ENCODE measurements around the gene PIK3CD. TPM values are rescaled to one million over a fixed set of nuclear protein-coding genes. Genes with fewer than 3 reads are reported as not detected.
"Not testable (repeated sequence)": the region's sequence is repeated elsewhere in the genome, so short reads cannot be mapped to it uniquely, and the experiment has no call there.

The PIK3CD gene
- total RNA-seq, 4 donors from 2014 or later: 16.5 to 23.0 (median 18.2) TPM

DNA sequence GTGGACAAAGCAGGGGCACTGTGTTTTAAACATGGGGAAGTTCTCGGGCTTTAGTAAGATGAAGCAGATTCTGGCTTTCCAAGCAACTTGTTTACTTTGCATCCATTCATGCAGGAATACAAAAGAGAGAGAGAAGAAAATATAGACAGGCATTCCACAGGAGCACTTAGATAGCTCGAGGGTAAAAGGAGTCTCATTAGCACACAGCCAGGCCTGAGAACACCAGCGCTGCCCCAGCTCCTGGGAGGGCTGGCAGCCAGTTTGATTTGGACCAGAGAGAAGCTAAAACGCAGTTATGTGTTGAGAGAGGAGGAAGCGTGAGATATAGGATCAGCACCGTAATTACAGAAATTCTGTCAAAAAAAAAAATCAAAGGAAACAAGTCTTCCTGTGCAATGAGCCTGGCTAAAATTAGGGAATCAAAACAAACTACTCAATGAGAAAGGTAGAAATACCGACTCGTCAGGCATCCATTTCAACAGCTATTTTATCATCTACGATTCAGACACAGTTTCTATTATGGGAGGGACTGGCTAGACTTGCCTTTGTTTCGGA, 104.0 kb downstream of the PIK3CD start:
- ATAC-seq (ENCODE audit: low FRiP score): no peak

DNA sequence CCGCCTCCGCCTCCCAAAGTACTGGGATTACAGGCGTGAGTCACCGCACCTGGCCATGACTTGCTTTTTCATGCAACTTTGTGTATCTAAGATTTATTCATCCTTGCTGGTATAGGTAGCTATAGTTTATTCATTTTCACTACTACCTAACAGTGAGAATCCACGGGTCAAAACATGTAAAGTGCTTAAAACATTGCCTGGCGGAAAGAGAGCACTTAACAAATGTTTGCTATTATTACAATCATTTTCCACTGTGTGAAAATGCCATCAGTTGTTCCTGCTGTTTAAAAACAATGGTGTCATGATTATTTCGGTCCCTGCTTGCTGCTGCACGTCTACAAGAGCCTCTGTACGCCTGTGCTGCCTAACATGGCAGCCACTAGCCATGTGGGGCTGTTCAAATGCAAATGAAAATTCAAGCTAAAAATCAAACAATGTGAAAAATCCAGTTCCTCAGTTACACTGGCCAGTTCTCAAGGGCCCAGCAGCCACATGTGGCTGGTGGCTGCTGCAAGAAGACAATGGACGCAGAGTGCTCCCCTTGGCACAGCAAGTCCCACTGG, 107.1 kb downstream of the PIK3CD start:
- TF ChIP-seq, protein P1, sequence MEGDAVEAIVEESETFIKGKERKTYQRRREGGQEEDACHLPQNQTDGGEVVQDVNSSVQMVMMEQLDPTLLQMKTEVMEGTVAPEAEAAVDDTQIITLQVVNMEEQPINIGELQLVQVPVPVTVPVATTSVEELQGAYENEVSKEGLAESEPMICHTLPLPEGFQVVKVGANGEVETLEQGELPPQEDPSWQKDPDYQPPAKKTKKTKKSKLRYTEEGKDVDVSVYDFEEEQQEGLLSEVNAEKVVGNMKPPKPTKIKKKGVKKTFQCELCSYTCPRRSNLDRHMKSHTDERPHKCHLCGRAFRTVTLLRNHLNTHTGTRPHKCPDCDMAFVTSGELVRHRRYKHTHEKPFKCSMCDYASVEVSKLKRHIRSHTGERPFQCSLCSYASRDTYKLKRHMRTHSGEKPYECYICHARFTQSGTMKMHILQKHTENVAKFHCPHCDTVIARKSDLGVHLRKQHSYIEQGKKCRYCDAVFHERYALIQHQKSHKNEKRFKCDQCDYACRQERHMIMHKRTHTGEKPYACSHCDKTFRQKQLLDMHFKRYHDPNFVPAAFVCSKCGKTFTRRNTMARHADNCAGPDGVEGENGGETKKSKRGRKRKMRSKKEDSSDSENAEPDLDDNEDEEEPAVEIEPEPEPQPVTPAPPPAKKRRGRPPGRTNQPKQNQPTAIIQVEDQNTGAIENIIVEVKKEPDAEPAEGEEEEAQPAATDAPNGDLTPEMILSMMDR (IDR thresholded peaks at IDR 0.05): no peak
- no peak for DNase-seq (ENCODE audit: low spot score)
- ATAC-seq (ENCODE audit: low FRiP score): no peak

More for the DNA sequence above, 104.0 kb downstream of the PIK3CD start:
- no peak for DNase-seq (ENCODE audit: low spot score)
- TF ChIP-seq, protein P1 (IDR thresholded peaks at IDR 0.05): no peak

DNA sequence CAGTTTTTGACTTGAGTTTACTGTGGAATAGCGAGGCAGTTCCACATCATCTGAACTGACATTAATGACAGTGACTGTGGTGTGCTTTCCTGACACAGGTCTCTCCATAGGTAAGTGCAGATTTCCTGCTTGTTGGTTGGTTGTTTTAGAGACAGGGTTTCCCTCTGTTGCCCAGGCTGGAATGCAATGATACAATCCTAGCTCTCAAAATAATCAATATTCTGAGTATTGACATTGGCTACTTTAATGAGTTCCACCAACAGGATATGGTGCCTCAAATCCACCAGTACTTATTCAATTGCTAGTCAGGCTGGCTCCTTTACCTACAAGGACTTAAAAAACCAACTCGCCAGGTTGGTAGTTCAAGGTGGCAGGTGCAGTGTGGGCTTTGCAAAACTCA, 108.4 kb downstream of the PIK3CD start:
- ATAC-seq (ENCODE audit: low FRiP score): no peak
- TF ChIP-seq, protein P1 (IDR thresholded peaks at IDR 0.05): no peak
- no peak for DNase-seq (ENCODE audit: low spot score)

DNA sequence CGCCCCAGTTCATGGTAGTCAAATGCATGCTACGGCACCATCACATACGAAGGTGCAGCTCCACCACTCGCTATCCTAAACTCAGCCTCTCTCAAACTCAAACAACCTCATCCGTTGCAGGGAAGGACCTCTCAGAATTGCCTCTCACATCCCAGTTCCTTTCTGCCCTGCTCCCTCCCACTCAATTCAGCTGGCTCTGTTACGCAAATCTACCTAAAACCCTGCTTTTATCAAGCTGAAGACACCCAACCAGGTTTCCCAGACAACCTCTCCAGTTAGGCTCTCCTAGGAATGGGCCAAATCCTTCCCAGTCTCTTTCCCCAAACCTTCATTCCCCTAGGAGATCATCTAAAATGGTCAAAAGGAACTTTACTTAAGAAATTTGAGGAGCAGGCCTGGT, 109.3 kb downstream of the PIK3CD start:
- ATAC-seq (ENCODE audit: low FRiP score): no peak

DNA sequence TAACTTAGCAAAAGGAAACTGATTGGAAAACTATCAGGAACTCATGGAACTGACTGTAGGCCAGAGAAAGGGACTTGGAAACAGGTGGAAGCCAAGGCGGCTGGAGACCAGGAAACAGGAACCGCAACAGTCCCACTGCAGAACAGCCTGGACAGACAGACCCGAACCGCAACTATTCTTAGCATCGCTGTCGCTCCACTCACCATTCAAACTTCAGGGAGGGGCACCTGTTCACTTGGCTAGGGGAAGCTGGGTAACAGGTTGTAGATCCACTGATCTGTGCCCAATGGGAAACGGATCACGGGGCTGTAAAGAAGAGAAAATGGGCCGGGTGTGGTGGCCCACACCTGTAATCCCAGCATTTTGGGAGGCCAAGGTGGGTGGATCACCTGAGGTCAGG, 110.3 kb downstream of the PIK3CD start:
- TF ChIP-seq, protein P1 (IDR thresholded peaks at IDR 0.05): no peak
- no peak for DNase-seq (ENCODE audit: low spot score)
- ATAC-seq (ENCODE audit: low FRiP score): no peak

More for the DNA sequence above, 109.3 kb downstream of the PIK3CD start:
- TF ChIP-seq, protein P1 (IDR thresholded peaks at IDR 0.05): no peak
- DNase-seq (ENCODE audit: low spot score): no peak

DNA sequence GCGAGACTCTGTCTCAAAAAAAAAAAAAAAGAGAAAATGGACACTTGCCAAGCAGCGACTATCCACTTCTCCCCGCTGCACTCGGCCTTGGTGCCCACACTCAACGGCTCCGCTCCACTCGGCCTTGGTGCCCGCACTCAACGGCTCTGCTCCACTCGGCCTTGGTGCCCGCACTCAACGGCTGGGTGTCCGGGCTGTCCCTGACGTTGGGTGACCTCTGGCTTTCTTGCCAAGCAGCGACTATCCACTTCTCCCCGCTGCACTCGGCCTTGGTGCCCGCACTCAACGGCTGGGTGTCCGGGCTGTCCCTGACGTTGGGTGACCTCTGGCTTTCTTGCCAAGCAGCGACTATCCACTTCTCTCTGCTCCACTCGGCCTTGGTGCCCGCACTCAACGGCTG, 110.9 kb downstream of the PIK3CD start:
- ATAC-seq (ENCODE audit: low FRiP score); DNase-seq (ENCODE audit: low spot score): not testable (repeated sequence)

DNA sequence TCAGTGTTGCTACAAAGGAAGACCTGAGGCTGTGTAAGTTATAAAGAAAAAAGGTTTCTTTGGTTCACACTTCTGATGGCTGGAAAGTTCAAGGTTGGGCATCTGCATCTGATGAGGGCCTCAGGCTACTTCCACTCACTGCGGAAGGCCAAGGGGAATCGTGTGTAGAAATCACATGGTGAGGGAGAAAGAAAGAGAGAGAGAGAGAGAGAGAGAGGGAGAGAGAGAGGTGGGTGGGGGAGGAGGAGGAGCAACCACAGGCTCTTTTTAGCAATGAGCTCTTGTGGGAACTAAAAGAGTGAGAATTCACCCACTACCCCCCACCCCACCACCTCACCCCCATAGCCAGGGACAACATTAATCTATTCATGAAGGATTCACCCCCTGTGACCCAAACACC, 112.4 kb downstream of the PIK3CD start:
- TF ChIP-seq, protein P1 (IDR thresholded peaks at IDR 0.05): no peak
- DNase-seq (ENCODE audit: low spot score) (no peak), ATAC-seq (ENCODE audit: low FRiP score) (no peak)
